IMR-90 (cell line): Measurements from ENCODE around the gene GALNT9. TPM values are rescaled to one million over a fixed set of nuclear protein-coding genes. Genes with fewer than 3 reads are reported as not detected.

ENCODE experiments used
- ATAC-seq: fragments of 200-7000 bp; cut with Tn5 transposase; 2 replicates; pipeline ENCODE4 v1.9.1; 2020; ENCODE audit warnings: low read depth, mild to moderate bottlenecking, moderate library complexity
- BruUV-seq: library from RNA; stranded (reverse); fragments of 400-500 nt; replicated peaks from 2 replicates; lab custom pipeline; 2021; lab: Mats Ljungman, UMichigan
- CTCF ChIA-PET: fragments of 300-600 bp; formaldehyde crosslinking; extraction: SDS; loops from one replicate; lab custom pipeline; 2021; ENCODE audit warnings: antibody characterized with exemption; lab: Yijun Ruan, JAX
- POLR2A ChIA-PET: fragments of 300-600 bp; sonication (Branson Sonifier 250); formaldehyde crosslinking; loops from one replicate; lab custom pipeline; 2022; ENCODE audit warnings: antibody characterized with exemption; ENCODE audit not compliant: unreplicated experiment; lab: Charles Lee
- DNase-seq: peaks from one replicate; pipeline ENCODE4 v3.0.0; 2013
- H2AFZ ChIP-seq: replicated peaks from 2 replicates; pipeline ENCODE3; 2013; ENCODE audit warnings: low read length, mild to moderate bottlenecking; ENCODE audit not compliant: poor library complexity
- H2AK5ac ChIP-seq: 2 replicates; pipeline ENCODE4 v1.6.1; 2013; ENCODE audit warnings: low read depth, low read length, inconsistent platforms
- H2AK9ac ChIP-seq: replicated peaks from 2 replicates; pipeline ENCODE3; 2013; ENCODE audit warnings: mild to moderate bottlenecking, low read depth, low read length, moderate library complexity; ENCODE audit not compliant: poor library complexity
- H2BK120ac ChIP-seq: 2 replicates; pipeline ENCODE4 v1.6.1; 2013; ENCODE audit warnings: low read depth, low read length, inconsistent platforms
- H2BK15ac ChIP-seq: 3 replicates; pipeline ENCODE4 v1.6.1; 2013; ENCODE audit warnings: low read depth, low read length, inconsistent platforms
- H2BK20ac ChIP-seq: 2 replicates; pipeline ENCODE4 v1.6.1; 2013; ENCODE audit warnings: low read depth, mild to moderate bottlenecking, inconsistent platforms, low read length, moderate library complexity
- H2BK5ac ChIP-seq: 2 replicates; pipeline ENCODE4 v1.6.1; 2013; ENCODE audit warnings: mild to moderate bottlenecking, low read depth, low read length, inconsistent platforms; ENCODE audit not compliant: poor library complexity, severe bottlenecking
- H3K14ac ChIP-seq: replicated peaks from 2 replicates; pipeline ENCODE4 v1.6.1; 2013; ENCODE audit warnings: low read depth, low read length, inconsistent platforms
- H3K18ac ChIP-seq: 2 replicates; pipeline ENCODE4 v1.6.1; 2013; ENCODE audit warnings: low read depth, low read length, control low read depth
- H3K23ac ChIP-seq: 2 replicates; pipeline ENCODE4 v1.6.1; 2013; ENCODE audit warnings: low read depth, low read length, inconsistent platforms
- H3K27ac ChIP-seq: 2 replicates; pipeline ENCODE4 v1.5.1; 2013; ENCODE audit warnings: mild to moderate bottlenecking, control low read depth, low read length; ENCODE audit not compliant: insufficient read depth
- H3K27me3 ChIP-seq: 2 replicates; pipeline ENCODE4 v1.6.1; 2013; ENCODE audit warnings: low read length; ENCODE audit not compliant: control insufficient read depth, insufficient read depth
- H3K36me3 ChIP-seq: 2 replicates; pipeline ENCODE4 v1.6.1; 2013; ENCODE audit warnings: low read length, mixed read lengths; ENCODE audit not compliant: control insufficient read depth, insufficient read depth
- H3K4ac ChIP-seq: 2 replicates; pipeline ENCODE4 v1.6.1; 2013; ENCODE audit warnings: low read depth, low read length, inconsistent platforms
- H3K4me1 ChIP-seq: 2 replicates; pipeline ENCODE4 v1.6.1; 2013; ENCODE audit warnings: low read length, mixed read lengths; ENCODE audit not compliant: control insufficient read depth, insufficient read depth
- H3K4me2 ChIP-seq: 2 replicates; pipeline ENCODE4 v1.6.1; 2013; ENCODE audit warnings: low read depth, mild to moderate bottlenecking, control low read depth, low read length, moderate library complexity
- H3K4me3 ChIP-seq: 2 replicates; pipeline ENCODE4 v1.5.1; 2013; ENCODE audit warnings: low read depth, mild to moderate bottlenecking, control low read depth, low read length, moderate library complexity; ENCODE audit not compliant: insufficient read depth
- H3K56ac ChIP-seq: 2 replicates; pipeline ENCODE4 v1.6.1; 2013; ENCODE audit warnings: low read length, inconsistent platforms; ENCODE audit not compliant: insufficient read depth; ENCODE audit errors: extremely low read depth
- H3K79me1 ChIP-seq, 2 experiments: 2 replicates each; pipeline ENCODE4 v1.6.1; 2013; ENCODE audit warnings: low read length in 2 of 2, inconsistent platforms in 1 of 2, low read depth in 1 of 2
- H3K9ac ChIP-seq: 2 replicates; pipeline ENCODE4 v1.6.1; 2013; ENCODE audit warnings: low read depth, low read length, control low read depth
- H3K9me1 ChIP-seq: 2 replicates; pipeline ENCODE4 v1.6.1; 2013; ENCODE audit warnings: low read length, inconsistent platforms; ENCODE audit not compliant: insufficient read depth
- H3K9me3 ChIP-seq: 2 replicates; pipeline ENCODE4 v1.6.1; 2013; ENCODE audit warnings: low read length; ENCODE audit not compliant: control insufficient read depth, insufficient read depth
- H4K20me1 ChIP-seq: 2 replicates; pipeline ENCODE4 v1.6.1; 2013; ENCODE audit warnings: low read length, inconsistent platforms; ENCODE audit not compliant: insufficient read depth
- H4K5ac ChIP-seq: 2 replicates; pipeline ENCODE4 v1.6.1; 2013; ENCODE audit warnings: mild to moderate bottlenecking, low read depth, low read length, control low read depth
- H4K8ac ChIP-seq, 2 experiments: 2 replicates each; pipeline ENCODE4 v1.6.1; 2013; ENCODE audit warnings: low read depth in 2 of 2, low read length in 2 of 2, control low read depth in 1 of 2, inconsistent platforms in 1 of 2
- H4K91ac ChIP-seq: 2 replicates; pipeline ENCODE4 v1.6.1; 2013; ENCODE audit warnings: low read depth, low read length, inconsistent platforms; ENCODE audit not compliant: insufficient read depth
- CHD1 ChIP-seq: IDR thresholded peaks from 2 replicates; pipeline ENCODE4 v1.6.1; 2012; ENCODE audit warnings: low read depth, low read length, improper control_type of control experiment
- FOS ChIP-seq: fragments of 150-350 bp; IDR thresholded peaks from 2 replicates; pipeline ENCODE4 v1.6.1; 2016; ENCODE audit warnings: low read depth, low read length
- MAZ ChIP-seq: IDR thresholded peaks from 2 replicates; pipeline ENCODE4 v1.6.1; 2012; ENCODE audit warnings: low read depth, mild to moderate bottlenecking, low read length, improper control_type of control experiment, moderate library complexity, borderline replicate concordance
- SMC3 ChIP-seq: fragments of 150-350 bp; IDR thresholded peaks from 2 replicates; pipeline ENCODE4 v1.6.1; 2016; ENCODE audit warnings: low read depth, mild to moderate bottlenecking, antibody characterized with exemption, low read length, moderate library complexity
- WGBS, 2 experiments: methylation state at CpG; one replicate each; pipeline versions ENCODE4 v1.1.5 to v1.1.7; 2013; ENCODE audit warnings: missing lambda C conversion rate in 2 of 2; ENCODE audit not compliant: insufficient read length in 1 of 2; ENCODE audit errors: extremely low coverage in 2 of 2; 5-methylcytosine and 5-hydroxymethylcytosine counted together
- dilution Hi-C: fragments of 300-500 bp; cut with HindIII; formaldehyde crosslinking; loops from one replicate; pipeline ENCODE4 v1.14.3; 2018; ENCODE audit warnings: low sequenced_read_pairs; ENCODE audit not compliant: unreplicated experiment
- in situ Hi-C: fragments of 300-500 bp; cut with MboI; formaldehyde crosslinking; loops from 3 replicates; pipeline ENCODE4 v1.14.3; 2019; ENCODE audit warnings: low sequenced_read_pairs, inconsistent platforms, mixed read lengths
- intact Hi-C: fragments of 100-400 bp; cut with micrococcal nuclease; formaldehyde crosslinking; loops from 2 replicates; pipeline ENCODE4 v1.10.0; 2022
- polyA plus RNA-seq, 3 experiments: library from polyadenylated mRNA; depleted of rRNA; stranded (reverse); fragments of >200 nt; gene quantifications; 2 replicates each; pipeline ENCODE4 v1.2.3, GENCODE V29; 2012; ENCODE audit warnings: low replicate concordance in 1 of 3
- total RNA-seq: library from RNA; depleted of rRNA; stranded (reverse); fragments of >200 nt; gene quantifications from 2 replicates; pipeline ENCODE4 v1.2.3, GENCODE V29; 2012
- TF ChIP-seq, protein P1 (sequence below): conservative IDR thresholded peaks from 2 replicates; pipeline ENCODE4 v1.5.1; 2012; ENCODE audit warnings: mild to moderate bottlenecking, low read depth, low read length, improper control_type of control experiment
- TF ChIP-seq, protein P2 (sequence below): fragments of 150-350 bp; IDR thresholded peaks from 2 replicates; pipeline ENCODE4 v1.6.1; 2017; ENCODE audit warnings: mild to moderate bottlenecking, antibody characterized with exemption, low read length, low read depth

GALNT9 gene
- total and polyA plus RNA-seq, 2 of the 4 experiments (the other 2 are of a cell fraction): under 0.01 to 0.12 TPM

DNA sequence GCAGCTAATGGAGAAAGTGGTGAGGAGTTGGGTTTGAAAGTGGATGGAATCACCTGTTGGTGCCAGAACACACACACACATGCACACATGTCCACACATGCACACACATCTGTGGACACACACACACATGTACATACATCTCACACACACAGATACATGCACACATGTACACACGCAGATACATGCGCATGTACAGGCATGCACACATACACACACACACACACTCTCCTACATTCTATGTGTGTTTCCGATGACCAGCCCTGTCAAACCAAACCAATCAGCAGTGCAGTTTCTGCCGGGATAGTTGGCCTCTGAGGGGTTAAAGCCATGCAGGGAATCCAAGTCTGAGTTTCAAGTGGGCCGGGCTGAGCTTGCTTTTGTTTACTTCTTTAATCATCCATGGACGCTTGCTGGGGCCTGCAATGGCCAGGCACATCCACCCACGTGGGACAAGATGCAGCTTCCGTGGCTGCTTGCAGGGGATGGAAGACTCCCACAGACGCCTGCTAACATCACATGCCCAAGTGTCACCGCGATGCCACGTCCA, 52.5 kb downstream of the GALNT9 start:
- no peak overlapping the region for H3K4me2 ChIP-seq
- H3K9me3 ChIP-seq: no peaks in the 10 kb centered on the region
- H2AK9ac ChIP-seq: no peak overlapping the region
- POLR2A ChIA-PET: no interaction called here
- H3K27me3 ChIP-seq: peaks cover 25% of the 10 kb centered on the region; the same call in 1 of the 2 replicates
- dilution Hi-C loops: no loop called here
- no peaks in the 10 kb centered on the region for H3K9me1 ChIP-seq
- no peak overlapping the region for H3K9ac ChIP-seq
- no peaks in the 10 kb centered on the region for H3K4me1 ChIP-seq
- CTCF ChIA-PET: no interaction called here
- no peak overlapping the region for H3K27ac ChIP-seq
- no peak for DNase-seq
- H2BK120ac ChIP-seq: no peak overlapping the region
- no peak overlapping the region for H3K14ac ChIP-seq
- H3K36me3 ChIP-seq: no peaks in the 10 kb centered on the region
- no peak overlapping the region for H3K4me3 ChIP-seq
- no peak overlapping the region for H2AFZ ChIP-seq
- H2BK5ac ChIP-seq: no peak overlapping the region
- no peak overlapping the region for H2BK15ac ChIP-seq
- no peak overlapping the region for H3K18ac ChIP-seq
- H4K8ac ChIP-seq: no peak overlapping the region
- in situ Hi-C loops: no loop called here
- H2BK20ac ChIP-seq: no peak overlapping the region
- no peaks in the 10 kb centered on the region for H3K79me1 ChIP-seq
- H2AK5ac ChIP-seq: no peak overlapping the region
- 23% methylated on average over 7 of the region's 12 CpGs; no CpG with 5 or more reads in 1 of the 2 experiments for WGBS, 2 experiments
- no peak overlapping the region for H4K91ac ChIP-seq
- no peak overlapping the region for H4K5ac ChIP-seq
- no peak overlapping the region for H3K56ac ChIP-seq
- TF ChIP-seq, protein P1, sequence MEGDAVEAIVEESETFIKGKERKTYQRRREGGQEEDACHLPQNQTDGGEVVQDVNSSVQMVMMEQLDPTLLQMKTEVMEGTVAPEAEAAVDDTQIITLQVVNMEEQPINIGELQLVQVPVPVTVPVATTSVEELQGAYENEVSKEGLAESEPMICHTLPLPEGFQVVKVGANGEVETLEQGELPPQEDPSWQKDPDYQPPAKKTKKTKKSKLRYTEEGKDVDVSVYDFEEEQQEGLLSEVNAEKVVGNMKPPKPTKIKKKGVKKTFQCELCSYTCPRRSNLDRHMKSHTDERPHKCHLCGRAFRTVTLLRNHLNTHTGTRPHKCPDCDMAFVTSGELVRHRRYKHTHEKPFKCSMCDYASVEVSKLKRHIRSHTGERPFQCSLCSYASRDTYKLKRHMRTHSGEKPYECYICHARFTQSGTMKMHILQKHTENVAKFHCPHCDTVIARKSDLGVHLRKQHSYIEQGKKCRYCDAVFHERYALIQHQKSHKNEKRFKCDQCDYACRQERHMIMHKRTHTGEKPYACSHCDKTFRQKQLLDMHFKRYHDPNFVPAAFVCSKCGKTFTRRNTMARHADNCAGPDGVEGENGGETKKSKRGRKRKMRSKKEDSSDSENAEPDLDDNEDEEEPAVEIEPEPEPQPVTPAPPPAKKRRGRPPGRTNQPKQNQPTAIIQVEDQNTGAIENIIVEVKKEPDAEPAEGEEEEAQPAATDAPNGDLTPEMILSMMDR: no peak
- TF ChIP-seq SMC3: no peak
- TF ChIP-seq, protein P2, sequence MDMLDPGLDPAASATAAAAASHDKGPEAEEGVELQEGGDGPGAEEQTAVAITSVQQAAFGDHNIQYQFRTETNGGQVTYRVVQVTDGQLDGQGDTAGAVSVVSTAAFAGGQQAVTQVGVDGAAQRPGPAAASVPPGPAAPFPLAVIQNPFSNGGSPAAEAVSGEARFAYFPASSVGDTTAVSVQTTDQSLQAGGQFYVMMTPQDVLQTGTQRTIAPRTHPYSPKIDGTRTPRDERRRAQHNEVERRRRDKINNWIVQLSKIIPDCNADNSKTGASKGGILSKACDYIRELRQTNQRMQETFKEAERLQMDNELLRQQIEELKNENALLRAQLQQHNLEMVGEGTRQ: no peak
- no peak for TF ChIP-seq CHD1
- no peak for TF ChIP-seq FOS
- TF ChIP-seq MAZ: no peak
- no peak overlapping the region for H3K4ac ChIP-seq
- intact Hi-C loops: no loop called here
- BruUV-seq: no TSS peak
- H4K20me1 ChIP-seq: no peaks in the 10 kb centered on the region
- peak; percentile 27; the same call in 1 of the 2 replicates for ATAC-seq
- no peak overlapping the region for H3K23ac ChIP-seq
